HG02973 (cell line): ENCODE results near the gene RAB7A.
"Not testable (repeated sequence)": the region's sequence is repeated elsewhere in the genome, so short reads cannot be mapped to it uniquely, and the experiment has no call there.

ENCODE experiments used
- ATAC-seq: cut with Tn5 transposase; IDR thresholded peaks from one replicate; pipeline ENCODE4 v1.9.1; 2021; ENCODE audit warnings: moderate library complexity; ENCODE audit not compliant: unreplicated experiment

Gene RAB7A

GRCh38 chr3:128814519-128815317 lies 88.7 kb downstream of the RAB7A start:
- ATAC-seq, result no peak

- ATAC-seq, result no peak
These were observed 89.5 kb downstream of the RAB7A start for GRCh38 chr3:128815318-128816064.

GRCh38 chr3:128818186-128818787 lies 92.3 kb downstream of the RAB7A start:
- ATAC-seq, result no peak

GRCh38 chr3:128820252-128820839 lies 94.4 kb downstream of the RAB7A start:
- ATAC-seq, result no peak

- ATAC-seq, result no peak
These were observed 97.0 kb downstream of the RAB7A start for GRCh38 chr3:128823008-128823407.

- no peak for ATAC-seq
These were observed 97.6 kb downstream of the RAB7A start for GRCh38 chr3:128823631-128824030.

GRCh38 chr3:128824132-128824850 lies 98.3 kb downstream of the RAB7A start:
- ATAC-seq, result no peak

- ATAC-seq, result no peak
These were observed 99.2 kb downstream of the RAB7A start for GRCh38 chr3:128825117-128825725.

GRCh38 chr3:128829087-128829486 lies 103.1 kb downstream of the RAB7A start:
- not testable (repeated sequence) for ATAC-seq

- not testable (repeated sequence) for ATAC-seq
These were observed 104.1 kb downstream of the RAB7A start for GRCh38 chr3:128829925-128830625.

- not testable (repeated sequence) for ATAC-seq
These were observed 104.8 kb downstream of the RAB7A start for GRCh38 chr3:128830762-128831161.

GRCh38 chr3:128832979-128833378 lies 107.0 kb downstream of the RAB7A start:
- not testable (repeated sequence) for ATAC-seq

GRCh38 chr3:128835096-128835495 lies 109.1 kb downstream of the RAB7A start:
- no peak for ATAC-seq

GRCh38 chr3:128841926-128842920 lies 116.2 kb downstream of the RAB7A start:
- ATAC-seq, result no peak

GRCh38 chr3:128844502-128844901 lies 118.5 kb downstream of the RAB7A start:
- ATAC-seq, result no peak

- ATAC-seq, result no peak
These were observed 119.3 kb downstream of the RAB7A start for GRCh38 chr3:128845119-128845777.

- peak; percentile 62 for ATAC-seq
These were observed 119.9 kb downstream of the RAB7A start for GRCh38 chr3:128845778-128846485.
